Small intestine (tissue), 7 donors: ENCODE results near the gene AP1S3. TPM values are rescaled to one million over a fixed set of nuclear protein-coding genes. Genes with fewer than 3 reads are reported as not detected.

Experiments
- DNase-seq, 2 donors: peaks; one replicate each; pipeline versions ENCODE4 v3.0.0 to v3.0.0-alpha.2; 2013
- FAIRE-seq: peaks from 2 replicates; lab custom pipeline; 2012; peaks lifted over from hg19 to GRCh38; lab: Jason Lieb, UNC
- H3K27ac ChIP-seq, 3 donors: one replicate each; pipeline ENCODE4 v1.5.1; 2013; ENCODE audit warnings: low read length in 2 of 3, mild to moderate bottlenecking in 2 of 3, control low read depth in 1 of 3, inconsistent platforms in 1 of 3, low read depth in 1 of 3, moderate library complexity in 1 of 3
- H3K27me3 ChIP-seq, 3 donors: one replicate each; pipeline ENCODE4 v1.6.1; 2013; ENCODE audit warnings: low read length in 3 of 3, inconsistent platforms in 1 of 3; ENCODE audit not compliant: control insufficient read depth in 3 of 3, insufficient read depth in 3 of 3
- H3K36me3 ChIP-seq, 3 donors: one replicate each; pipeline ENCODE4 v1.6.1; 2013; ENCODE audit warnings: low read length in 3 of 3, inconsistent platforms in 1 of 3, low read depth in 1 of 3, mild to moderate bottlenecking in 1 of 3, moderate library complexity in 1 of 3; ENCODE audit not compliant: control insufficient read depth in 3 of 3, insufficient read depth in 2 of 3
- H3K4me1 ChIP-seq, 3 donors: one replicate each; pipeline ENCODE4 v1.6.1; 2013; ENCODE audit warnings: low read length in 2 of 3, inconsistent platforms in 1 of 3, low read depth in 1 of 3, mild to moderate bottlenecking in 1 of 3, moderate library complexity in 1 of 3; ENCODE audit not compliant: control insufficient read depth in 3 of 3, insufficient read depth in 2 of 3
- H3K4me3 ChIP-seq, 3 donors: one replicate each; pipeline ENCODE4 v1.5.1; 2013; ENCODE audit warnings: low read length in 3 of 3, control low read depth in 1 of 3, inconsistent platforms in 1 of 3, low read depth in 1 of 3, mild to moderate bottlenecking in 1 of 3, moderate library complexity in 1 of 3
- H3K9me3 ChIP-seq, 2 donors: one replicate each; pipeline ENCODE4 v1.6.1; 2013; ENCODE audit warnings: low read depth in 1 of 2, low read length in 1 of 2; ENCODE audit not compliant: control insufficient read depth in 2 of 2, insufficient read depth in 1 of 2
- WGBS, 3 donors: extraction: QIAGEN DNeasy Blood & Tissue Kit; methylation state at CpG; one replicate each; pipeline ENCODE4 v1.1.7; 2013; 5-methylcytosine and 5-hydroxymethylcytosine counted together
- polyA plus RNA-seq, 4 donors: library from polyadenylated mRNA; stranded (reverse) in 3 of 4; unstranded in 1 of 4; fragments of 200-250 nt in 3 of 4; fragments of 120-200 nt in 1 of 4; gene quantifications; one replicate each; pipeline versions ENCODE4 v1.2.1 to v1.2.3, GENCODE V29; 2013
- donor health status: healthy with polysubstance abuse.
- donor health status: control.
- donor health status: control.
- donor health status: Bipolar disorder and iron deficiency.
- donor health status: healthy.

Gene AP1S3
- polyA plus RNA-seq, 4 donors, result 4.9 to 7.8 (median 6.2) TPM

DNA sequence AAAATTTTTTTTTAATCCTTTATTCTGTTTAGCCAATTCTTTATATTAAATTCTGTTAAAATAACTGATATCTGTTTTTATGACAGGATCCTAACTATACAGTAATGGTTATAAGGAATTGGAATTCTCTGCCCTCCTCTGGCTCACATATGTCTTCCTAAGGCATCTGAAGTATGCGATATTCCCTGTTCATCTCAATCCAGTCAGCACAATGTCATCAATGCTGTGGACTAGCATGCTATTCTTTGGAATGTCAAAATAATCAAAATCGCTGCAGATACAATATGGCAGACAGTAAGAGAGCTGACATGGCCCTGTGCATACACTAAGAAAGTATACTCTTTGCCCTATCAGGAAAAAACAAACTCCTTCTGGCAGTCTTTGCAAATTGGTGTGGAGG, 107.6 kb downstream of the AP1S3 start:
- DNase-seq, result no peak
- H3K27ac ChIP-seq, result no peak overlapping the region
- 95 to 98% (median 96%) methylated on average over 2 of the region's 2 CpGs for WGBS, 3 donors
- H3K27me3 ChIP-seq, result no peaks in the 10 kb centered on the region
- FAIRE-seq, result no peak
- no peaks in the 10 kb centered on the region for H3K4me1 ChIP-seq
- peaks cover 0 to 4% of the 10 kb centered on the region in 2 donors for H3K9me3 ChIP-seq
- no peaks in the 10 kb centered on the region for H3K36me3 ChIP-seq
- H3K4me3 ChIP-seq, result no peak overlapping the region

DNA sequence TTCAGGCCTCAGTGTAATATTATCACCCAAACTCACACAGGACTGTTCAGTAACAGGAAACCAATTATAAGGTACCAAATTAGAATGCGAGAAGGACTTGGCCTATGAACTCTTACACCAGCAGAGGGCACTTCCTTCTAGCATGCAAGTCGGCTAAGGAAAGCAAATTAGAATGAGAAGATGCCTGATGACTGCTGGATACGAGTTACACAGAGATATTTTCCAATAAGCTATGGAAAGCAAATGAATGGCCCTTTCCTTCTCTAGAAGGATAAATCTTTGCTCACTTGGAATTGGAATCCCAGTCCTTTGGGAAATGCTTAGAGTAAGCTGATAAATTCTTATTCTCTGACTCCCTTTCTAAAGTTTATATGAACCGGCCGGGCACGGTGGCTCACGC, 109.8 kb downstream of the AP1S3 start:
- 50 to 58% (median 54%) methylated on average over 7 of the region's 7 CpGs for WGBS, 3 donors
- Histone ChIP-seq H3K27ac (no peak overlapping the region), H3K4me3 (no peak overlapping the region), H3K4me1 (no peaks in the 10 kb centered on the region), H3K9me3 (no peaks in the 10 kb centered on the region), H3K36me3 (no peaks in the 10 kb centered on the region), H3K27me3 (no peaks in the 10 kb centered on the region)
- DNase-seq (peak; percentile 60 to 66), FAIRE-seq (no peak)

DNA sequence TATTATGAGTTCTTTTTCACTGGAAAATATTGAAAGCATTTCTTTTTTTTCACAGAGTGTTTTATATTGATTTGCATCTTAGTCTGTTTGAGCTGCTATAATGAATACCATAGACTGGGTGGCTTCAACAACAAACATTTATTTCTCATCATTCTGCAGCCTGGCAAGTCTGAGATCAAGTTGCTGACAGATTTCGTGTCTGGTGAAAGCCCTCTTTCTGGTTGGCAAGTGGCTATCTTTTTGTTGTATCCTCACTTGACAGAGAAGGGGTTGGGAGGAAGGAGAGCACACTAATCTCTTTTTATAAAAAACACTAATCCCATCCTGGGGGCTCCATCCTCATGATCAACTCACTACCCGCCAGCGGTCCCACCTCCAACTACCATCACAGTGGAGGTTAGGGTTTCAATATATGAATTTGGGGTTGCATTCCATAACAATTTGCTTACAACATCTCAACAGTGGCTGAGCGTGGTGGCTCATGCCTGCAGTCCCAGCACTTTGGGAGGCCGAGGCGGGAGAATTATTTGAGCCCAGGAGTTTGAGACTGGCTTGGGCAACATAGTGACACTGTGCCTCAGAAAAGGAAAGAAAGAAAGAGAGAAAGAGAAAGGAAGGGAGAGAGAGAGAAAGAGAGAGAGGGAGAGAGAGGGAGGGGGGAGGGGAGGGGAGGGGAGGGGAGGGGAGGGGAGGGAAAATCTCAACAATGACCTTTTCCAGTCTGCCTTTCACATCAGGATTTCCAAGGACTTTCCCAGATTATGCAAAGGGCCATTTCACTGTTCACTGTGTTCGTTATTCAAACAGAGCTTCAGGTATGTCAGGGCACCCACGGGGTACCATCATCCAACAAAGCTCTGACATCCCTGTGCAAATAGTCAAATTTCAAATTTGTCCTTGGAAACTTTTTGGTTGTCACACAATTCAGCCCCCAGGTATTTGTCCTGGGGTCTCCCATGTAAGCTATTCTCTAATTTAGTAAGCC, 111.1 kb downstream of the AP1S3 start:
- Histone ChIP-seq H3K36me3 (no peaks in the 10 kb centered on the region), H3K4me3 (no peak overlapping the region), H3K4me1 (no peaks in the 10 kb centered on the region), H3K9me3 (no peaks in the 10 kb centered on the region), H3K27ac (no peak overlapping the region), H3K27me3 (no peaks in the 10 kb centered on the region)
- WGBS, 3 donors, result 85 to 95% (median 89%) methylated on average over 8 of the region's 8 CpGs
- DNase-seq (no peak), FAIRE-seq (no peak)

DNA sequence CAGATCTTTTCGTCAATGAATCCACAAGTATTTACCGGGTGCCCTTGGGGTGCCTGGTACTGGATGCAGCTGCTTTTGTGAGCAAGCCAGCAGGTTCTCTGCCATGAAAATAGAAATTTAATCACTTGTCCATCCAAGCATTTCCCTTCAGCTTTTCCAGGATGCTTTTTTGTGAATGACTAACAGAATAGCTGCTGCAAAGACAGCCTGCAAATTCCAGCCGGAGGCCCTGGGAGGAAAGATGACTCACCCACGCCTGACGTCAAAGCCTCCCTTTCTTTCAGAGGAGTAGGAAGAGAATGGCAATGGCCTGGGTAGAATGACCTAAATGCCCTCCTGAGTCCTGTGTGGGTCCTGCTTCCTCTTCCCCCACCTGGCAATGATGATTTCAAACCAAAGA, 111.9 kb downstream of the AP1S3 start:
- no peaks in the 10 kb centered on the region for H3K36me3 ChIP-seq
- H3K9me3 ChIP-seq, result no peaks in the 10 kb centered on the region
- FAIRE-seq, result no peak
- peak overlapping the region in 1 of 3 donors; percentile 21 for H3K27ac ChIP-seq
- WGBS, 3 donors, result 36 to 43% (median 41%) methylated on average over 5 of the region's 5 CpGs
- no peaks in the 10 kb centered on the region for H3K27me3 ChIP-seq
- DNase-seq, result peak; percentile 38 to 67
- H3K4me3 ChIP-seq, result no peak overlapping the region
- H3K4me1 ChIP-seq, result no peaks in the 10 kb centered on the region

DNA sequence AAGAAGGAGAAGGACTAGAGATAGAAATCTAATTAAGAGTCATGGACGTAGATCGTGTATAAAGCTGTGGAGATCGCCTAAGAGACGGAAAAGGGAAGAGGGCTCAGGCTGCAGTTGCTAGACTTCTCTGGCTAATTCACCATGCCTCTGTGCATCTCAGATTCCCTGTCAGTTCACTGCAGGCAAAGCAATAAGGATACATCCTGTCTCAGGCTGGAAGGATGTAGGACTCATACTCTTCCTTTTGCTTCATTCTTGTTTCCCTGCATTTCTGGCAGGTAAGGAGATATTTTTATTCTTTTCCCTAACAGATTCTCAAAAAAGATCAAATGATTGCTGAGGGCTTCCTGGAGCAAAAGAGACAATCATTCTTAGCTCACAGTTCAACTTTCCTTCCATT, 112.5 kb downstream of the AP1S3 start:
- Histone ChIP-seq H3K27ac (no peak overlapping the region), H3K27me3 (no peaks in the 10 kb centered on the region), H3K9me3 (no peaks in the 10 kb centered on the region), H3K36me3 (no peaks in the 10 kb centered on the region), H3K4me1 (no peaks in the 10 kb centered on the region), H3K4me3 (no peak overlapping the region)
- no peak for FAIRE-seq
- 88 to 97% (median 97%) methylated on average over 4 of the region's 4 CpGs for WGBS, 3 donors
- DNase-seq, result no peak

DNA sequence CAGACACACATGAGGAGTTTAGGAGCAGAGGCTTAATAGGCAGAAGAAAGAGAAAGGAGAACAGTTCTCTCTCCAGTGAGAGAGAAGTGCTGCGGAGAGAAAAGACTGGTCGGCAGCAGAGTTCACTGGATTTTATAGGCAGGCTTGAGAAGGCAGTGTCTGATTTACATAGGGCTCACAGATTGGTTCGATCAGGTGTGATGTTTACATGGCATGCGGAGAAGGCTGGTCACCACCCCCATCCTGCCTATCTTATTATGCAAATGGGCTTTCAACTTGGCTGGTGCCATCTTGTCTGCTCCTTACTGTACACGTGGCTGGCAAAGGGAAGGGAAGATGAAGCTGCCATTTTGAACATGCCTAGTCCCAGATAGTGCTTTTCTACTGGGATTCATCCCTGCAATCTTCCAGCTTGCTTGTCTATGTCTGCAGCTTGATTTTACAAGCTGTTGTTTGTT, 113.4 kb downstream of the AP1S3 start:
- no peak for DNase-seq
- WGBS, 3 donors, result 80 to 88% (median 86%) methylated on average over 5 of the region's 5 CpGs
- H3K9me3 ChIP-seq, result peaks cover 0 to 1% of the 10 kb centered on the region in 2 donors
- H3K4me1 ChIP-seq, result no peaks in the 10 kb centered on the region
- no peak for FAIRE-seq
- no peak overlapping the region for H3K27ac ChIP-seq
- no peak overlapping the region for H3K4me3 ChIP-seq
- H3K36me3 ChIP-seq, result no peaks in the 10 kb centered on the region
- H3K27me3 ChIP-seq, result no peaks in the 10 kb centered on the region

DNA sequence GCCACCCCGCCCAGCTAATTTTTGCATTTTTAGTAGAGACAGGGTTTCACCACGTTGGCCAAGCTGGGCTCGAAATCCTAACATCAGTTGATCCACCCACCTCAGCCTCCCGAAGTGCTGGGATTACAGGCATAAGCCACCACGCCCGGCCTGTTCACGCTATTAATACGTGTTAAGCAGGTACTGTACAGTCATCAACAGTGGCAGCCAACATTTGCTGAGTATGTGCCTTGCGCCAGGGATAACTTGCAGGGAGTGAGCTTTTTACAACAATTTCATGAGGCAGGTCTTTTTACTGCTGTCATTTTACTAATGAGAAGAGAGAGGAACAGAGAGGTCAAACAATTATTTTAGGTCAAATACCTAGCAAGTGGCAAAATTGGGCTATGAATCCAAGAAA, 115.2 kb downstream of the AP1S3 start:
- H3K27ac ChIP-seq, result no peak overlapping the region
- WGBS, 3 donors, result 84 to 94% (median 90%) methylated on average over 9 of the region's 9 CpGs
- FAIRE-seq, result no peak

DNA sequence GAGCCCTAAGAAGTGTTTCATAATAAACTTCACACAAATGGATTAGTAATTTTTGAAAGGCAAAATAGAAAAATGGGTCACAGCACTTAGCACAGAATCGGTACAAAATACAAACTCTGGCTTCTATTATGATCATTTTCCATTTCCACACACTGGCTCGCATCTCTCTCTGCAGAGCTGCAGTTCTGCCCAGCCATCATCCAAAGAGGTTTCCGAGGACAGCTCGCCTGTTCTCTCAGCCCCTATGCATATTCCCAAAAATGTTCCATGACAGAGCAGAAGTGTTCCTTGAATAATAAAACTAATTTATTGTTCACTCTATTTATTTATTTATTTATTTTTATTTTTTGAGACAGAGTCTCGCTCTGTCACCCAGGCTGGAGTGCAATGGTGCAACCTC, 115.6 kb downstream of the AP1S3 start:
- Histone ChIP-seq H3K4me1 (no peaks in the 10 kb centered on the region), H3K9me3 (peaks cover 0 to 10% of the 10 kb centered on the region in 2 donors), H3K36me3 (no peaks in the 10 kb centered on the region), H3K27me3 (no peaks in the 10 kb centered on the region), H3K27ac (no peak overlapping the region), H3K4me3 (no peak overlapping the region)
- 94 to 95% (median 94%) methylated on average over 5 of the region's 5 CpGs for WGBS, 3 donors
- DNase-seq (no peak), FAIRE-seq (no peak)

More for the DNA sequence above, 115.2 kb downstream of the AP1S3 start:
- Histone ChIP-seq H3K4me1 (no peaks in the 10 kb centered on the region), H3K27me3 (no peaks in the 10 kb centered on the region), H3K36me3 (no peaks in the 10 kb centered on the region), H3K9me3 (peaks cover 0 to 7% of the 10 kb centered on the region in 2 donors), H3K4me3 (no peak overlapping the region)
- DNase-seq, result no peak
